ENCODE measurements around the gene E2F4. TPM values are rescaled to one million over a fixed set of nuclear protein-coding genes. Genes with fewer than 3 reads are reported as not detected.

The E2F4 gene
- total and polyA plus RNA-seq, 9 of the 15 experiments (the other 6 are each of a cell fraction or from before 2014, with no cell fraction given) = 9.7 to 139 (median 106) TPM

DNA sequence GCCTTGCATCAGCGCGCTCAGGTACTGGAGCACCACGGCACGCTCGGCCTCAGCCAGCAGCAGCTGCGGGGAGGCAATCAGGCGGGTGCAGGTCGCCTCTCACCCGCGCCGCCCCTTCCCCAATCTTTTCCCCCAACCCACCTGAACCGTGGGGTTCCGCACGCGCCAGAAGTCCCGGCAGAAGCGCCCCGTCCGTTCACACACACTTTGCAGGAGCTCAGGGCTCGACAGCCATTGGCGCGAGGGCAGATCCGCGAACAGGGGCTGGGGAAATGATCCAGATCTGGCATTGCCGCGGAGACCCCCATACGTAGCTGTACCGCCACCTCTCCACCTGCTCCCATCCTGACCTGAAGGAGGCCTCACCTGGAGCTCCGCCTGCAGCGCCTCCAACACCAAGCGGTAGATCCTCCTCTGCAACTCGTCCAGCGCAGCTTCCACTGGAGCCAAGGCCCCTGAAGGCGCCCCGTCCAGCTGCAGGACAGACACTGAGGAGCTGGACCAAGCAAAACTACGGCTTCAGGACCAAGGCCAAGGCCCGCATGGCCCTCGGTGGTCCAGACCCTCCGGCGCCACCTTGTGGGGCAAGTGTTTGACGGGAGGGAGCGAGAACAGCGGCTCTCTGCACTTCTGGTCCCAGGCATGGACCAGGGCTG lies 6.8 kb upstream of the E2F4 start (continued):
- TF ChIP-seq, protein P1, sequence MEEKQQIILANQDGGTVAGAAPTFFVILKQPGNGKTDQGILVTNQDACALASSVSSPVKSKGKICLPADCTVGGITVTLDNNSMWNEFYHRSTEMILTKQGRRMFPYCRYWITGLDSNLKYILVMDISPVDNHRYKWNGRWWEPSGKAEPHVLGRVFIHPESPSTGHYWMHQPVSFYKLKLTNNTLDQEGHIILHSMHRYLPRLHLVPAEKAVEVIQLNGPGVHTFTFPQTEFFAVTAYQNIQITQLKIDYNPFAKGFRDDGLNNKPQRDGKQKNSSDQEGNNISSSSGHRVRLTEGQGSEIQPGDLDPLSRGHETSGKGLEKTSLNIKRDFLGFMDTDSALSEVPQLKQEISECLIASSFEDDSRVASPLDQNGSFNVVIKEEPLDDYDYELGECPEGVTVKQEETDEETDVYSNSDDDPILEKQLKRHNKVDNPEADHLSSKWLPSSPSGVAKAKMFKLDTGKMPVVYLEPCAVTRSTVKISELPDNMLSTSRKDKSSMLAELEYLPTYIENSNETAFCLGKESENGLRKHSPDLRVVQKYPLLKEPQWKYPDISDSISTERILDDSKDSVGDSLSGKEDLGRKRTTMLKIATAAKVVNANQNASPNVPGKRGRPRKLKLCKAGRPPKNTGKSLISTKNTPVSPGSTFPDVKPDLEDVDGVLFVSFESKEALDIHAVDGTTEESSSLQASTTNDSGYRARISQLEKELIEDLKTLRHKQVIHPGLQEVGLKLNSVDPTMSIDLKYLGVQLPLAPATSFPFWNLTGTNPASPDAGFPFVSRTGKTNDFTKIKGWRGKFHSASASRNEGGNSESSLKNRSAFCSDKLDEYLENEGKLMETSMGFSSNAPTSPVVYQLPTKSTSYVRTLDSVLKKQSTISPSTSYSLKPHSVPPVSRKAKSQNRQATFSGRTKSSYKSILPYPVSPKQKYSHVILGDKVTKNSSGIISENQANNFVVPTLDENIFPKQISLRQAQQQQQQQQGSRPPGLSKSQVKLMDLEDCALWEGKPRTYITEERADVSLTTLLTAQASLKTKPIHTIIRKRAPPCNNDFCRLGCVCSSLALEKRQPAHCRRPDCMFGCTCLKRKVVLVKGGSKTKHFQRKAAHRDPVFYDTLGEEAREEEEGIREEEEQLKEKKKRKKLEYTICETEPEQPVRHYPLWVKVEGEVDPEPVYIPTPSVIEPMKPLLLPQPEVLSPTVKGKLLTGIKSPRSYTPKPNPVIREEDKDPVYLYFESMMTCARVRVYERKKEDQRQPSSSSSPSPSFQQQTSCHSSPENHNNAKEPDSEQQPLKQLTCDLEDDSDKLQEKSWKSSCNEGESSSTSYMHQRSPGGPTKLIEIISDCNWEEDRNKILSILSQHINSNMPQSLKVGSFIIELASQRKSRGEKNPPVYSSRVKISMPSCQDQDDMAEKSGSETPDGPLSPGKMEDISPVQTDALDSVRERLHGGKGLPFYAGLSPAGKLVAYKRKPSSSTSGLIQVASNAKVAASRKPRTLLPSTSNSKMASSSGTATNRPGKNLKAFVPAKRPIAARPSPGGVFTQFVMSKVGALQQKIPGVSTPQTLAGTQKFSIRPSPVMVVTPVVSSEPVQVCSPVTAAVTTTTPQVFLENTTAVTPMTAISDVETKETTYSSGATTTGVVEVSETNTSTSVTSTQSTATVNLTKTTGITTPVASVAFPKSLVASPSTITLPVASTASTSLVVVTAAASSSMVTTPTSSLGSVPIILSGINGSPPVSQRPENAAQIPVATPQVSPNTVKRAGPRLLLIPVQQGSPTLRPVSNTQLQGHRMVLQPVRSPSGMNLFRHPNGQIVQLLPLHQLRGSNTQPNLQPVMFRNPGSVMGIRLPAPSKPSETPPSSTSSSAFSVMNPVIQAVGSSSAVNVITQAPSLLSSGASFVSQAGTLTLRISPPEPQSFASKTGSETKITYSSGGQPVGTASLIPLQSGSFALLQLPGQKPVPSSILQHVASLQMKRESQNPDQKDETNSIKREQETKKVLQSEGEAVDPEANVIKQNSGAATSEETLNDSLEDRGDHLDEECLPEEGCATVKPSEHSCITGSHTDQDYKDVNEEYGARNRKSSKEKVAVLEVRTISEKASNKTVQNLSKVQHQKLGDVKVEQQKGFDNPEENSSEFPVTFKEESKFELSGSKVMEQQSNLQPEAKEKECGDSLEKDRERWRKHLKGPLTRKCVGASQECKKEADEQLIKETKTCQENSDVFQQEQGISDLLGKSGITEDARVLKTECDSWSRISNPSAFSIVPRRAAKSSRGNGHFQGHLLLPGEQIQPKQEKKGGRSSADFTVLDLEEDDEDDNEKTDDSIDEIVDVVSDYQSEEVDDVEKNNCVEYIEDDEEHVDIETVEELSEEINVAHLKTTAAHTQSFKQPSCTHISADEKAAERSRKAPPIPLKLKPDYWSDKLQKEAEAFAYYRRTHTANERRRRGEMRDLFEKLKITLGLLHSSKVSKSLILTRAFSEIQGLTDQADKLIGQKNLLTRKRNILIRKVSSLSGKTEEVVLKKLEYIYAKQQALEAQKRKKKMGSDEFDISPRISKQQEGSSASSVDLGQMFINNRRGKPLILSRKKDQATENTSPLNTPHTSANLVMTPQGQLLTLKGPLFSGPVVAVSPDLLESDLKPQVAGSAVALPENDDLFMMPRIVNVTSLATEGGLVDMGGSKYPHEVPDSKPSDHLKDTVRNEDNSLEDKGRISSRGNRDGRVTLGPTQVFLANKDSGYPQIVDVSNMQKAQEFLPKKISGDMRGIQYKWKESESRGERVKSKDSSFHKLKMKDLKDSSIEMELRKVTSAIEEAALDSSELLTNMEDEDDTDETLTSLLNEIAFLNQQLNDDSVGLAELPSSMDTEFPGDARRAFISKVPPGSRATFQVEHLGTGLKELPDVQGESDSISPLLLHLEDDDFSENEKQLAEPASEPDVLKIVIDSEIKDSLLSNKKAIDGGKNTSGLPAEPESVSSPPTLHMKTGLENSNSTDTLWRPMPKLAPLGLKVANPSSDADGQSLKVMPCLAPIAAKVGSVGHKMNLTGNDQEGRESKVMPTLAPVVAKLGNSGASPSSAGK (IDR thresholded peaks at IDR 0.05) = no peak
- no peak for TF ChIP-seq HDAC8 (tag; IDR thresholded peaks at IDR 0.05)
- TF ChIP-seq, protein P2, sequence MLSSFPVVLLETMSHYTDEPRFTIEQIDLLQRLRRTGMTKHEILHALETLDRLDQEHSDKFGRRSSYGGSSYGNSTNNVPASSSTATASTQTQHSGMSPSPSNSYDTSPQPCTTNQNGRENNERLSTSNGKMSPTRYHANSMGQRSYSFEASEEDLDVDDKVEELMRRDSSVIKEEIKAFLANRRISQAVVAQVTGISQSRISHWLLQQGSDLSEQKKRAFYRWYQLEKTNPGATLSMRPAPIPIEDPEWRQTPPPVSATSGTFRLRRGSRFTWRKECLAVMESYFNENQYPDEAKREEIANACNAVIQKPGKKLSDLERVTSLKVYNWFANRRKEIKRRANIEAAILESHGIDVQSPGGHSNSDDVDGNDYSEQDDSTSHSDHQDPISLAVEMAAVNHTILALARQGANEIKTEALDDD (IDR thresholded peaks at IDR 0.05) = no peak
- 0 out of 4 replicates have a peak, but pooled peaks of 1 of the 2 experiments have one; percentile 20 for TF ChIP-seq FOXK2 (conservative IDR thresholded peaks at IDR 0.05 in 1 of 2, IDR thresholded peaks at IDR 0.05 in 1 of 2; ENCODE audit: low read depth in 2 of 2)
- 0 out of 2 replicates have a peak, but pooled peaks have one; percentile 26 for TF ChIP-seq TCF7 (IDR thresholded peaks at IDR 0.05; ENCODE audit: borderline replicate concordance)
- TF ChIP-seq ZHX1 (conservative IDR thresholded peaks at IDR 0.05; ENCODE audit: low read length) = 0 out of 2 replicates have a peak, but pooled peaks have one; percentile 38
- TF ChIP-seq CBX8 (IDR thresholded peaks at IDR 0.05; ENCODE audit: borderline replicate concordance, extremely low read depth, low read depth, low read length, poor library complexity, severe bottlenecking) = no peak
